ENCODE results near the gene ABCD2. TPM values are rescaled to one million over a fixed set of nuclear protein-coding genes. Genes with fewer than 3 reads are reported as not detected.
"Not testable (repeated sequence)": the region's sequence is repeated elsewhere in the genome, so short reads cannot be mapped to it uniquely, and the experiment has no call there.

ABCD2 gene
- total and polyA plus RNA-seq, 4 experiments from 2014 or later, result 8.2 to 20.1 (median 13.7) TPM

DNA sequence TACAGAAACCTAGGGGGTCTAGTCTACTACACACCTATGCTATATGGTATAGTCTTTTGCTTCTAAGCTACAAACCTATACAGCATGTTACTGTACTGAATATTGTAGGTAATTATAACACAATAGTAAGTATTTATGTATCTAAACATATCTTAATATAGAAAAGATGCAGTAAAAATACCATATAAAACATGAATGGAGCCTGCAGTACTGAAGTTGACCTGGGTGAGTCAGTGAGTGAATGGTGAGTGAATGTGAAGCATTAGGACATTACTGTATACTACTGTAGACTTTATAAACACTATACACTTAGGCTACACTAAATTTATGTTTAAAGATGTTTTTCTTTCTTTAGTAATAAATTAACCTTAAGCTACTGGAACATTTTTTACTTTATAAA, 13.1 kb upstream of the ABCD2 start:
- peaks cover 0 to 8% (median 0%) of the 10 kb centered on the region in 8 donors for H3K9me3 Mint-ChIP-seq
- no peaks in the 10 kb centered on the region for H3K27me3 ChIP-seq (ENCODE audit: insufficient read depth, low read length)
- H3K36me3 Mint-ChIP-seq, result peaks cover 3 to 6% of the 10 kb centered on the region in 2 donors
- intact Hi-C loops (cut with micrococcal nuclease), result no loop called here
- no peak overlapping the region for H3K4me3 Mint-ChIP-seq
- no peaks in the 10 kb centered on the region for H3K36me3 ChIP-seq (ENCODE audit: insufficient read depth, low read length)
- no peak overlapping the region for H3K4me3 ChIP-seq (ENCODE audit: low read length in 2 of 2)
- no peak for DNase-seq
- H3K4me1 Mint-ChIP-seq, result peaks cover 19 to 28% (median 24%) of the 10 kb centered on the region in 4 donors
- H3K27ac Mint-ChIP-seq, result no peak overlapping the region
- H3K9me3 ChIP-seq (ENCODE audit: control insufficient read depth in 1 of 2, low read length in 2 of 2), result no peaks in the 10 kb centered on the region
- ChIA-PET POLR2A (ENCODE audit: partially characterized antibody) (interaction anchor here (1.3 kb wide), 1 partner anchor 13 kb away, joined by 5 read pairs; the partner anchor contains the start of gene ABCD2), CTCF (ENCODE audit: partially characterized antibody) (interaction anchor here (1.3 to 2.1 kb wide), 2 partner anchors 11 to 13 kb away, joined by 3 to 4 read pairs; partner anchors contain the start of gene ABCD2)
- H3K4me1 ChIP-seq (ENCODE audit: insufficient read depth, low read length), result peaks cover 30% of the 10 kb centered on the region
- H3K27me3 Mint-ChIP-seq, result no peaks in the 10 kb centered on the region
- H3K27ac ChIP-seq (ENCODE audit: low read depth, low read length), result no peak overlapping the region

DNA sequence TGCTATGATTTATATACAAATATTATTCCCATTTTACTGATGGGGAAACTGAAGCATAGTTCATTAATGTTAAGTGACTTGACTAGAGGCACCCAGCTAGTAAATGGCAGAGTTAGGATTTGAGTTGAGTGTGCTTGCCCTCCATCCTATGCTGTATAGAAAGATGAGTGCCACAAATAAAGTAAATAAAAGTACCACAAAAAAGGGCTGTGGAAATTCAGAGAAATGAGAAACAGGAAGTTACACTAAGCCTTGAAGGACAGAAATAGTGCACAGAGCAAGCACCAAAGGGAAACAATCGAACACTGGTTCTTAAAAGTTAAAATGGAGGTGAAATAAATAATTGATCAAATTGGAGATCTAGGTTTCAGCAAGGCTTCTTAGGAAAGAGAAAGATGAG, 9.2 kb upstream of the ABCD2 start:
- Histone ChIP-seq H3K9me3 (ENCODE audit: control insufficient read depth in 1 of 2, low read length in 2 of 2) (no peaks in the 10 kb centered on the region), H3K27me3 (ENCODE audit: insufficient read depth, low read length) (no peaks in the 10 kb centered on the region), H3K36me3 (ENCODE audit: insufficient read depth, low read length) (no peaks in the 10 kb centered on the region), H3K4me1 (ENCODE audit: insufficient read depth, low read length) (peaks cover 46% of the 10 kb centered on the region), H3K27ac (ENCODE audit: low read depth, low read length) (peak overlapping the region; percentile 19), H3K4me3 (ENCODE audit: low read length in 2 of 2) (no peak overlapping the region)
- ChIA-PET POLR2A (ENCODE audit: partially characterized antibody) (interaction anchor here (1.3 to 2.7 kb wide), 9 partner anchors 9 to 55 kb away, joined by 4 to 55 read pairs (median 6); partner anchors contain the start of gene ABCD2), CTCF (ENCODE audit: partially characterized antibody) (interaction anchor here (0.9 to 2.6 kb wide), 3 partner anchors 9 to 41 kb away, joined by 3 to 19 read pairs (median 8); partner anchors contain the start of gene ABCD2)
- Mint-ChIP-seq H3K36me3 (peaks cover 3 to 6% of the 10 kb centered on the region in 2 donors), H3K4me3 (peak overlapping the region; percentile 54 to 86 (median 68)), H3K4me1 (peaks cover 31 to 52% (median 37%) of the 10 kb centered on the region in 4 donors), H3K27ac (peak overlapping the region; percentile 60 to 93 (median 89)), H3K27me3 (no peaks in the 10 kb centered on the region), H3K9me3 (peaks cover 0 to 4% (median 0%) of the 10 kb centered on the region in 8 donors)
- intact Hi-C loops (cut with micrococcal nuclease), result loop anchor here (1.0 kb wide), 1 partner anchor 9 kb away; no protein-coding TSS in a partner anchor
- DNase-seq, result peak in 4 of 5 donors; percentile 42 to 52 (median 46)

DNA sequence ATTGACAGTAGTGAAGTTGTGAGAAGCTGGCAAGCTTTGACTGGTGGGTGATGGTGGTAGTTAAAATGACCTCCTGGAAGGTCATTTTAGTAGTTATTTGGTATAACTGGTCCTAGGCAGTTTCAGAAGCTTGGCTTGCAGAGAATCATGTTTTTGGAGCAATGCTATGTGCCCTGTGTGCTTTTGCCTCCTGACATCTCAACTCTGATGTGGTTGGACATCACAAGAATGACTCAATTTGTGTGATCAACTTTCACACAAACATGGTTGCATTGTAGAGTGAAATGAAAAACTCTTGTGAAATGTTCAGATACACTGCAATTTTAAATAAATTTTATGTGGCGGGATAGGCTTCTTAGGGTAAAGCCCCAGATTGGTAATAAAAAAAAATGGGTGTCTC, 8.3 kb upstream of the ABCD2 start:
- H3K36me3 ChIP-seq (ENCODE audit: insufficient read depth, low read length), result no peaks in the 10 kb centered on the region
- H3K27ac ChIP-seq (ENCODE audit: low read depth, low read length), result no peak overlapping the region
- POLR2A ChIA-PET (ENCODE audit: partially characterized antibody), result interaction anchor here (1.8 to 2.7 kb wide), 5 partner anchors 8 to 56 kb away, joined by 5 to 55 read pairs (median 13); partner anchors contain the start of gene ABCD2
- CTCF ChIA-PET (ENCODE audit: partially characterized antibody), result interaction anchor here (1.4 to 2.6 kb wide), 3 partner anchors 8 to 64 kb away, joined by 5 to 19 read pairs (median 8); partner anchors contain the start of gene ABCD2
- Mint-ChIP-seq H3K9me3 (peaks cover 0 to 4% (median 0%) of the 10 kb centered on the region in 8 donors), H3K4me3 (peak overlapping the region in 5 of 8 donors; percentile 1 to 72 (median 51)), H3K36me3 (peaks cover 3 to 6% of the 10 kb centered on the region in 2 donors), H3K27ac (peak overlapping the region in 6 of 7 donors; percentile 67 to 93 (median 80)), H3K4me1 (peaks cover 33 to 57% (median 37%) of the 10 kb centered on the region in 4 donors), H3K27me3 (no peaks in the 10 kb centered on the region)
- DNase-seq, result no peak
- no peaks in the 10 kb centered on the region for H3K27me3 ChIP-seq (ENCODE audit: insufficient read depth, low read length)
- intact Hi-C loops (cut with micrococcal nuclease), result no loop called here
- no peaks in the 10 kb centered on the region for H3K9me3 ChIP-seq (ENCODE audit: control insufficient read depth in 1 of 2, low read length in 2 of 2)
- no peak overlapping the region for H3K4me3 ChIP-seq (ENCODE audit: low read length in 2 of 2)
- peaks cover 53% of the 10 kb centered on the region for H3K4me1 ChIP-seq (ENCODE audit: insufficient read depth, low read length)

DNA sequence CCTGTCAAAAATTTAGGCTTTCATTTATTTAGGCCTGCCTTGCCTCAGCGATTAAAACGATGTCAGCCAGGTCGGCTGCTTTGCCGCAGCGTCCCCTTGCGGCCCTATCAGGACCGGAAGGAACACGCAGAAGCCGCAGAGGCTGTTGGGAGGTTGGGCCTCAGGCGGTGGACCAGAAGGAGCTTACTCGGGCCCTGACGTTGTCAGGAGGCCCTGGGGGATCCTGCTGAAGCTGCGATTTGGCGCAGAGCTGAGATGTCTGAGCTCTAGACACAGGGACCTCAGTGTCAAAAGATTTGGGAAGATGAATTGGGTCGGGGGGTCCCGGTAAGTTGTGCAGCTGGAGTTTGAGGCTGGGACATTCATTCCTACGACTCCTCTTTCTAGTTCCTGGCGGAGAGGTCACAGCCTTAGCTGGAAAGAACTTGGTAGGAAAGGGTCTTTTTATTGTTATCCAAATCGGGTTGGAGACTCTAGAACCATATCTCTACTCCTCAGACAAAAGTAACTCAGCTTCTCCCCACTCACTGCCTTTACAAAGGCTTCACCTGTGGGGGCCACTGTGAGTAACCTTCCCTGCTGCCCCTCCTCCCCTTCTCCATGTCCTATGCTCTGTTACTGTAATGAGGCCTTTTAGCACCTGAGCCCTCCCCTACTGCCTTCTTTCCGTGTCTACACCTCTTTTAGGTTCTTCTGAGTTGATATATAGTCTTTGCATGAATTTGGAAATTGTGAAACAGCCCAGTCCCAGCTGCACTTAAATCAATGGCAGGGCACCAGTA, 6.6 kb upstream of the ABCD2 start:
- Mint-ChIP-seq H3K36me3 (peaks cover 3 to 6% of the 10 kb centered on the region in 2 donors), H3K4me3 (peak overlapping the region in 3 of 8 donors; percentile 26 to 54 (median 48)), H3K4me1 (peaks cover 46 to 74% (median 51%) of the 10 kb centered on the region in 4 donors), H3K9me3 (peaks cover 0 to 4% (median 0%) of the 10 kb centered on the region in 8 donors), H3K27ac (peak overlapping the region in 3 of 7 donors; percentile 4 to 62 (median 23)), H3K27me3 (no peaks in the 10 kb centered on the region)
- intact Hi-C loops (cut with micrococcal nuclease), result no loop called here
- Histone ChIP-seq H3K27ac (ENCODE audit: low read depth, low read length) (no peak overlapping the region), H3K27me3 (ENCODE audit: insufficient read depth, low read length) (no peaks in the 10 kb centered on the region), H3K4me1 (ENCODE audit: insufficient read depth, low read length) (peaks cover 70% of the 10 kb centered on the region), H3K36me3 (ENCODE audit: insufficient read depth, low read length) (no peaks in the 10 kb centered on the region), H3K9me3 (ENCODE audit: control insufficient read depth in 1 of 2, low read length in 2 of 2) (no peaks in the 10 kb centered on the region), H3K4me3 (ENCODE audit: low read length in 2 of 2) (no peak overlapping the region)
- DNase-seq, result no peak
- CTCF ChIA-PET (ENCODE audit: partially characterized antibody), result interaction anchor here (0.6 to 1.4 kb wide), 2 partner anchors 65 to 353 kb away, joined by 3 to 5 read pairs; no protein-coding TSS in a partner anchor
- POLR2A ChIA-PET (ENCODE audit: partially characterized antibody), result interaction anchor here (0.7 to 1.2 kb wide), 2 partner anchors 15 to 58 kb away, joined by 3 read pairs; no protein-coding TSS in a partner anchor

DNA sequence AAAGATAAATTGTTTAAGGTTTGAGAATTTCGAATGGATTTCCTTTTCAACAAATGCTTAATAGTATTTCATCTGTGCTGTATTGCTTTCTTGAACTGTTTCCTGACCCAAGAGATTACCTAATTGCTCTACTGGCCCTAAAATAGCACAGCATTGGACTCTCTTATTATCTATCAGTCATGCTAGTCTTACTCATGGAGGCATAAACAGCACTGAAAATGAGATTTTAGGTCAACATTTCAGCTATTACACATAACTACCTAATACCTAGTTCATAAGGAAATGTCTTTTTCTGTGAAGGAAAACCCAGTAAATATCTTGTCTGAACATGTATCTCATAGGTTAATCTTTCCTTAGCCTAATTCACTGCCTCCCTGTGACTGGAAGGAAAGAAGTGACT, 4.3 kb upstream of the ABCD2 start:
- peak overlapping the region in 3 of 7 donors; percentile 3 to 84 (median 59) for H3K27ac Mint-ChIP-seq
- Histone ChIP-seq H3K4me1 (ENCODE audit: insufficient read depth, low read length) (peaks cover 55% of the 10 kb centered on the region), H3K9me3 (ENCODE audit: control insufficient read depth in 1 of 2, low read length in 2 of 2) (no peaks in the 10 kb centered on the region), H3K27me3 (ENCODE audit: insufficient read depth, low read length) (no peaks in the 10 kb centered on the region), H3K36me3 (ENCODE audit: insufficient read depth, low read length) (no peaks in the 10 kb centered on the region), H3K4me3 (ENCODE audit: low read length in 2 of 2) (no peak overlapping the region), H3K27ac (ENCODE audit: low read depth, low read length) (no peak overlapping the region)
- peaks cover 0 to 2% (median 0%) of the 10 kb centered on the region in 8 donors for H3K9me3 Mint-ChIP-seq
- CTCF ChIA-PET (ENCODE audit: partially characterized antibody), result no interaction called here
- no peaks in the 10 kb centered on the region for H3K27me3 Mint-ChIP-seq
- peaks cover 36 to 61% (median 42%) of the 10 kb centered on the region in 4 donors for H3K4me1 Mint-ChIP-seq
- H3K4me3 Mint-ChIP-seq, result no peak overlapping the region
- peaks cover 0 to 5% of the 10 kb centered on the region in 2 donors for H3K36me3 Mint-ChIP-seq
- intact Hi-C loops (cut with micrococcal nuclease), result loop anchor here (5.0 kb wide), 1 partner anchor 483 kb away; the partner anchor contains the start of gene SLC2A13
- DNase-seq, result no peak
- POLR2A ChIA-PET (ENCODE audit: partially characterized antibody), result no interaction called here

DNA sequence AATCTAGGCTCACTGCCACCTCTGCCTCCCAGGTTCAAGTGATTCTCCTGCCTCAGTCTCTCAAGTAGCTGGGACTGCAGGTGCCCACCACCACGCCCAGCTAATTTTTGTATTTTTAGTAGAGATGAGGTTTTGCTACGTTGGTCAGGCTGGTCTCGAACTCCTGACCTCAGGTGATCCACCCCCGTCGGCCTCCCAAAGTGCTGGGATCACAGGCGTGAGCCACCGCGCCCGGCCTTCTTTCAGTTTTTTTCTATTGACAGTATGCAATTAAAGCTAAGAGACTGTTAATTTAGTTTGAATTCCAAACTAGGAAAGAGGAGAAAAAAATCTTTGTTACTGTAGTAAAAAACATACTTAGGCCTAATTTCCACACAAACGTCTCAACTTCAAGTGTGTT, 3.6 kb upstream of the ABCD2 start:
- H3K4me3 ChIP-seq (ENCODE audit: low read length in 2 of 2); DNase-seq; CTCF ChIA-PET (ENCODE audit: partially characterized antibody); H3K27me3 ChIP-seq (ENCODE audit: insufficient read depth, low read length); H3K9me3 ChIP-seq (ENCODE audit: control insufficient read depth in 1 of 2, low read length in 2 of 2); H3K36me3 ChIP-seq (ENCODE audit: insufficient read depth, low read length); H3K36me3 Mint-ChIP-seq; H3K27me3 Mint-ChIP-seq; H3K9me3 Mint-ChIP-seq: not testable (repeated sequence)
- Mint-ChIP-seq H3K4me1 (peaks cover 29 to 53% (median 36%) of the 10 kb centered on the region in 4 donors), H3K4me3 (peak overlapping the region in 1 of 8 donors; percentile 8), H3K27ac (peak overlapping the region in 5 of 7 donors; percentile 46 to 96 (median 78))
- Histone ChIP-seq H3K27ac (ENCODE audit: low read depth, low read length) (peak overlapping the region; percentile 87), H3K4me1 (ENCODE audit: insufficient read depth, low read length) (peaks cover 47% of the 10 kb centered on the region)
- POLR2A ChIA-PET (ENCODE audit: partially characterized antibody), result interaction anchor here (4.6 to 4.9 kb wide), 2 partner anchors 18 to 61 kb away, joined by 28 to 77 read pairs; no protein-coding TSS in a partner anchor
- intact Hi-C loops (cut with micrococcal nuclease), result loop anchor here (5.0 kb wide), 1 partner anchor 484 kb away; the partner anchor contains the start of gene SLC2A13

Measured in CD4-positive, alpha-beta memory T cell (primary cell).